Measurements from ENCODE around the gene VAV1. TPM values are rescaled to one million over a fixed set of nuclear protein-coding genes. Genes with fewer than 3 reads are reported as not detected.

Gene VAV1
- total and polyA plus RNA-seq, 2 of the 8 experiments (the other 6 are each of a cell fraction or from before 2014, with no cell fraction given), result 0.21 to 0.22 TPM

- TF ChIP-seq CHD7 (IDR thresholded peaks at IDR 0.05; ENCODE audit: insufficient replicate concordance, low read length) (no peak), CREB1 (IDR thresholded peaks at IDR 0.05) (no peak), SP4 (IDR thresholded peaks at IDR 0.05; ENCODE audit: low read length) (no peak), JUN (IDR thresholded peaks at IDR 0.05; ENCODE audit: low read depth, low read length) (no peak)
Measured at GRCh38 chr19:6820237-6820636, 47.7 kb downstream of the VAV1 start (continued).

All from H1 (cell line).